ENCODE measurements around the gene RALY. TPM values are rescaled to one million over a fixed set of nuclear protein-coding genes. Genes with fewer than 3 reads are reported as not detected.

Gene RALY
- total and polyA plus RNA-seq, 10 of the 15 experiments (the other 5 are each of a cell fraction or from before 2014, with no cell fraction given) = 1.2 to 246 (median 137) TPM

- no peak for TF ChIP-seq PRDM15 (CRISPR knock-in tag; IDR thresholded peaks at IDR 0.05)
- TF ChIP-seq GABPA (IDR thresholded peaks at IDR 0.05; ENCODE audit: low read depth) = no peak; the same call in 1 of the 2 replicates
- TF ChIP-seq GATAD2B (conservative IDR thresholded peaks at IDR 0.05; ENCODE audit: low read depth) = peak; percentile 81
- TF ChIP-seq CEBPB (IDR thresholded peaks at IDR 0.05; ENCODE audit: borderline replicate concordance in 1 of 2, low read depth in 2 of 2, low read length in 2 of 2) = no peak
- no peak for TF ChIP-seq ZNF592 (IDR thresholded peaks at IDR 0.05)
- no peak for TF ChIP-seq KDM1A (IDR thresholded peaks at IDR 0.05; ENCODE audit: borderline replicate concordance)
- TF ChIP-seq RB1 (IDR thresholded peaks at IDR 0.05; ENCODE audit: borderline replicate concordance) = no peak
- no peak for TF ChIP-seq NFIC (IDR thresholded peaks at IDR 0.05; ENCODE audit: low read depth, low read length)
- no peak for TF ChIP-seq TCF7 (IDR thresholded peaks at IDR 0.05; ENCODE audit: borderline replicate concordance)
- TF ChIP-seq CEBPZ (IDR thresholded peaks at IDR 0.05; ENCODE audit: low read depth, low read length) = no peak; the same call in 1 of the 2 replicates
- no peak for TF ChIP-seq ZBTB33 (IDR thresholded peaks at IDR 0.05)
- TF ChIP-seq IRF4 (IDR thresholded peaks at IDR 0.05; ENCODE audit: low read depth, low read length) = no peak
- TF ChIP-seq POLR2A (IDR thresholded peaks at IDR 0.05; ENCODE audit: low read depth, low read length) = peak; percentile 90
- TF ChIP-seq SP1 (IDR thresholded peaks at IDR 0.05; ENCODE audit: low read depth, low read length) = peak; percentile 74
- TF ChIP-seq SREBF1 (IDR thresholded peaks at IDR 0.05; ENCODE audit: low read length) = no peak
- no peak for TF ChIP-seq ZNF622 (IDR thresholded peaks at IDR 0.05)
- TF ChIP-seq HDAC6 (IDR thresholded peaks at IDR 0.05; ENCODE audit: unreplicated experiment) = no peak
- no peak for TF ChIP-seq NRF1 (conservative IDR thresholded peaks at IDR 0.05; ENCODE audit: low read depth, low read length)
Observed at GRCh38 chr20:33992923-33993575, 662 bp upstream of the RALY start (continued).

All from GM12878 (cell line).